Astrocyte (in vitro differentiated cells and primary cell): Measurements from ENCODE around the gene FGGY.

Source experiments
- CTCF ChIP-seq: IDR thresholded peaks from 2 replicates; pipeline ENCODE4 v1.5.1; 2011; ENCODE audit warnings: low read depth, mild to moderate bottlenecking, inconsistent platforms, low read length, moderate library complexity; ENCODE audit not compliant: insufficient read depth
- EZH2 ChIP-seq: IDR thresholded peaks from 2 replicates; pipeline ENCODE4 v1.6.1; 2012; ENCODE audit warnings: mild to moderate bottlenecking, low read length, inconsistent platforms; ENCODE audit not compliant: insufficient read depth

- no peak for TF ChIP-seq CTCF
- no peak for TF ChIP-seq EZH2
Measured at GRCh38 chr1:59514061-59514909, 217.4 kb downstream of the FGGY start.
